GM18526 (cell line): ENCODE data around the gene CNN3.

Experiments used
- POLR2A ChIP-seq: IDR thresholded peaks from 3 replicates; pipeline ENCODE4 v1.6.1; 2011; ENCODE audit not compliant: insufficient read length; ENCODE audit errors: extremely low read depth

The CNN3 gene

DNA sequence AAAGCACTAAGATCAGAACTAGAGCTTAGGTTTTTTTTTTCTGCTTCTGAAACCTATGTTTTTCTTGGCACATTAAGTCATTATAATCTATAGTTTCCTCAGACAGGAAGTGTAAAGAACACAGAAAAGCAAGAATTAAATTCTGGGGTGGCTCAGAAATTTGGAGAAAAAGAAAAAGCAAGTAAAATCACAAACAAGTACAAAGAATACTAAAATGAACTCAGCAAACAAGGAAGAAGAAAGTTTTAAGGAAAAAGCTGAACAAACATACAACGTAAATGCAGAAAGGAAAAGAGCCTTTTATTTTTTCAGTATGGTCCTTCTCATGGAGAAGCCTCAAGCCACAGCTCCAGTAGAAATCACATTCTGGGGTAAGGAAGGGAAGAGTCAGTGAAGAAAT, 8.6 kb upstream of the CNN3 start:
- TF ChIP-seq POLR2A: no peak

GRCh38 chr1:94935034-94935433, 8.1 kb upstream of the CNN3 start:
- TF ChIP-seq POLR2A: no peak

DNA sequence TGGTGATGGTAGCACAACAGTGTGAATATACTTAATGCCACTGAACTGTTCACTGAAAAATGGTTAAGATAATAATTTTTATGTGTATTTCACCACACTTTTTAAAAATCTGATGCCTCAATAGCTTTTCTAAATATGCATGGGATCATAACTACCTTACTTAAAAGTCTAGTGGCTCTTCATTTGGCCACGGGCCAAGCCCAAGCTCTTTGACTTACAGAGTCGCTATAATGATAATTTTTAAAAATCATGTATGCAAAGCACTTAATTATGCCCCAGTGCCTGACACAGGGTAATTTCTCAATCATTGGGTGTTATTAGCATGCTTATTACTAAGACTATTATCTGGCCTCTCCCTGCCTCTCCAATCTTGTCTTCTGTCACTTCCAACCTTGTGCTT, 7.6 kb upstream of the CNN3 start:
- no peak for TF ChIP-seq POLR2A

DNA sequence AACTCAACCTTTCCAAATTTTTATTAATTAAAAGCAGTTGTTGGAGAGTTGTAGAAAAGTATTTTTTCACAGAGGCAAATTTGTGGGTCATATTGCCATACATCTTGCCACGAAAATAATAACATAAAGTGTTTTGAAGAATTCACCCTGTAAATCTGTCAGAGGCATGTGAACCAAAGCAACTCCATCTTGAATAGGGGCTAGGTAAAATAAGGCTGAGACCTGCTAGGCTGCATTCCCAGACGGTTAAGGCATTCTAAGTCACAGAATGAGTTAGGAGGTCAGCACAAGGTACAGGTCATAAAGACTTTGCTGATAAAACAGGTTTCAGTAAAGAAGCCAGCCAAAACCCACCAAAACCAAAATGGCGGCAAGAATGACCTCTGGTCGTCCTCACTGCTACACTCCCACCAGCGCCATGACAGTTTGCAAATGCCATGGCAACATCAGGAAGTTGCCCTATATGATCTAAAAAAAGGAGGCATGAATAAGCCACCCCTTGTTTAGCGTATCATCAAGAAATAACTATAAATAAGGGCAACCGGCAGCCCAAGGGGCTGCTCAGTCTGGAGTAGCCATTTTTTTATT, 4.4 kb upstream of the CNN3 start:
- no peak for TF ChIP-seq POLR2A

DNA sequence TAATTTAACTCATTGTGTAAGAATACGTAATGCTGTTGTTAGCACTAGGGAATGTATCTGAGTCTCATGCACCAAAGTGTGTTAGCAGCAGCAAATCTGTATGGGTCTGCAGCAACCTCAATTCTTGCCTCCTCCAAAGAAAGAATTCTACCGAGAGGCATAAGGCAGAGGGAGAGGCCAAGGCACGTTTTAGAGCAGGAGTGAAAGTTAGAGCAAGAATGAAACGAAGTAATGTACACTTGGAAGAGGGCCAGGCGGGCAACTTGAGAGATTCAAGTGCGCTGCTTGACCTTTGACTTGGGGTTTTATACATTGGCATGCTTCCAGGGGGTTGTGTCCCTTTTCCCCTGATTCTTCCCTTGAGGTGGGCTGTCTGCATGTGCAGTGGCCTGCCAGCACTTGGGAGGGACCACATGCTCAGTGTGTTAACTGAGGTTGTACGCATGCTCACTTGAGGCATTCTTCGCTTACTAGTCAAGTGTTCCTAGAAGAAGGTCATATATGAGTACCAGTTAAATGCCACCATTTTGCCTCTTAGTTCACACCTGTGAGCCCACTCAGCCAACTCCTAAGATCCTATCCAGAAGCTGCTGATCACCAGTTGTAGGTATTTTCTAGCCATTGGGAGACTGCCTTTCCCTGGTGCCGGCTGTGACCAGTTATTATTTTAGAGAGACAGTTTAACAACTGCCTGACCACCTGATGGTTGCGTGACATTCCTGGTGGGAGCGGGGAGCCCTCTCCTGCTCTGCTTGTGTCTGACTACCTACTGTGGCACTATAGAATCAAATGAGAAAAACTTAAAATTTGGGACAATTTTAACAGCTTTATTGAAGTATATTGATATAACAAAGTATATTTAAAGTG, 2.7 kb upstream of the CNN3 start:
- no peak for TF ChIP-seq POLR2A

- no peak for TF ChIP-seq POLR2A
Measured at GRCh38 chr1:94928293-94928939, 1.5 kb upstream of the CNN3 start.

- no peak for TF ChIP-seq POLR2A
Measured at GRCh38 chr1:94927405-94928175, 680 bp upstream of the CNN3 start.

DNA sequence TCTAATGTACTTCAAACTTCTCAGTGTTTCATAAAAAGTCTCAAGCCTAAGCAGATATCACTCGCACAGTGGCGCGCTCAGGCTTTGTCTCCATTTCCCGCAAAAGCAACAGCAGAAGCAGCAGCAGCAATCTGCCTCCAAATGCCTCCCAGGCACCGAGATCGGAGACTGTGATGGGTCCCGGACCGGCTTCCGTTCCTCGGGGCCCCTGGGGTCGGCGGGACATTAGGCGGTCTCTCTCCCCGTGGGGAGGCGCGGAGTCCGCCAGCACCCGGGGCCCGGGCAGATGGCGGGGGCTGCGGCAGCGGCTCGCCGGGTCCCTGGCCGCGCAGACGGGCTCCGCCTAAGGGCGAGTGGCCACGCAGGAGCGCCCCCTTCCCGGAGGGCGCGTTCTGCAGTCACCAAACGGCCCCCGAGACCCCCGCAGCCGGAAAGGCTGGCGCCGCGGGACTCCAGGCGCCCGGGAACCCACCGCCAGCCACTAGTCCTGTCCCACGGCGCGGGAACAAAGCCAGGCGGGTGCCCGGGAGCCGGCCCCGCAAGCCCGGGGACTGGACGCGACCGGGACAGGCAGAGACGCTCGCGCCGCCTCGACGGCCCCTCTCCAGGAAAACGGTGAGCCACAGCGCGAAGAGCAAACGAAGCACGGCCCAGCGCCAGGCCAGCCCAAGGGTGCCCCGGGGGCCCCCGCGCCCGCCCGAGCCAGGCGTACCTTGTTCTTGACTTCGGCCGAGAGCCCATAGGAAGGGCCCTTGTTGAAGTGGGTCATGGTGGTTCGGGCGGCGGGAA, 590 bp downstream of the CNN3 start:
- TF ChIP-seq POLR2A: no peak

- TF ChIP-seq POLR2A: no peak
Measured at GRCh38 chr1:94925561-94926125, 1.3 kb downstream of the CNN3 start.

DNA sequence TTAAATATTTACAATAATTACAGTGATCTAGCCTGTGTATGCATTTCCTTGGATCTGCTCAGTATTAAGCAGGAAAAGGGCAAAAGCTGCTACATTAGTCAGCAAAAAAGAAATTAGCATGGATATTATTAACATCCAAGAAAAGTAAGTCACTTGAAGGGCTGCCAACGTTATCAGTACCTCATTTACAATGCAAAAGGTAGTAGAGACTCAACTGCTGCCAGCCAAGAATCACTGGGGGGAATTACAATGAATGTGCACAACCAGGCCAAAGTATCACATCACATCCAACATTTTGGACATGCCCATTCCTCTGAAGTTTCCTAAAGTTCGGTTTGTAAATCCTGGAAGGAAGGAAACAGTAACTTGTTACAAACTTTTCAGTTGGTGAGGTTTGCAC, 1.9 kb downstream of the CNN3 start:
- no peak for TF ChIP-seq POLR2A

DNA sequence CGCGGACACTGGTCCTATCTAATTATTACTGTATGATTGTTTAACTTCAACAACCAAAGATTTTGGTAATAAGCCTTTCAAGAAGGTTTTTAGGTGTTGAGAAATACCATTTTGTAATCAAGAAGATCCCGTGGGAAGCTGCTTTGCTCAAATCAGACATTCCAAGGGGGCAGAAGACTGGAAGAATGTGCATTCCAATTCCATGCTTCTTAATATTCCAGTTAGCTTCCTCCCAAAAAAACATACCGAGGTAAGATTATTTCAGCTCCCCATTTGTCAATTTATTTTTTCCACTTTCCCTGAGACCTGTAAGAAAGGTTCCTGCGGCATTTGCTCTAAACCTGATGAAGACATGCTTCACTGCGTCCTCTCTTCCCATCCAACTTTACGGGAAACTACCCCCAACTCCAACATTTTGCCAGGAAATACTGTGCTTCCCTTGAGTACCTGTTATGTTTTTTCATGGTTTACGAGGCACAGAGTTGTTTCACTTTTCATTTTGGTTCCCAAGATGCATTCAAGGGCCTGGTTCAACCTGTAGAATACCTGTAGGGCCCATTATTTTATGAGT, 4.1 kb downstream of the CNN3 start:
- no peak for TF ChIP-seq POLR2A

DNA sequence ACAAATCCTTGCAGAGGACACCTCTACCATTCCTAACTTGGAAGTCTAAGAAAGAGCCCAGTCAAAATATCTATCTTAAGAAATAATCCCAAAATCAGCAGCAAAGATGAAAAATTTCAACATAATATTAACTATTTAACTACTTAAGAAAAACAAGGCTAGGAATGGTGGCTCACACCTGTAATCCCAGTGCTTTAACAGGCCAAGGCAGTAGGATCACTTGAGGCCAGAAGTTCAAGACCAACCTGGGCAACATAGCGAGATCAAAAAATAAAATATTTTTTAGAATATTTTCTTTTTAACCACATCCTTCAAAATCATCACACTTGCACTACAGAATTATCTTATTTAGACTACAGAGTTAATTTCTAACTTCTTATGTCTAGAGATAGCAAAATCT, 4.9 kb downstream of the CNN3 start:
- TF ChIP-seq POLR2A: no peak

GRCh38 chr1:94920061-94920460, 6.8 kb downstream of the CNN3 start:
- TF ChIP-seq POLR2A: no peak
